Measurements from ENCODE around the gene SMIM28. TPM values are rescaled to one million over a fixed set of nuclear protein-coding genes. Genes with fewer than 3 reads are reported as not detected.
A peak's percentile ranks its signal among the peaks of the same experiment; 100 is the strongest.

SMIM28 gene
- total and polyA plus RNA-seq, 2 experiments from 2014 or later, result not detected

- no peak for DNase-seq (ENCODE audit: low read depth in 1 of 2, low spot score in 1 of 2)
- no peaks in the 10 kb centered on the region for H3K9me3 ChIP-seq (ENCODE audit: low read depth)
- no peak overlapping the region for H3K4me3 ChIP-seq
- no peaks in the 10 kb centered on the region for H3K27me3 ChIP-seq
- H3K27ac ChIP-seq, result no peak overlapping the region
- H3K4me1 ChIP-seq (ENCODE audit: low read depth), result no peaks in the 10 kb centered on the region
- H3K36me3 ChIP-seq, result no peaks in the 10 kb centered on the region
- TF ChIP-seq, protein P1, sequence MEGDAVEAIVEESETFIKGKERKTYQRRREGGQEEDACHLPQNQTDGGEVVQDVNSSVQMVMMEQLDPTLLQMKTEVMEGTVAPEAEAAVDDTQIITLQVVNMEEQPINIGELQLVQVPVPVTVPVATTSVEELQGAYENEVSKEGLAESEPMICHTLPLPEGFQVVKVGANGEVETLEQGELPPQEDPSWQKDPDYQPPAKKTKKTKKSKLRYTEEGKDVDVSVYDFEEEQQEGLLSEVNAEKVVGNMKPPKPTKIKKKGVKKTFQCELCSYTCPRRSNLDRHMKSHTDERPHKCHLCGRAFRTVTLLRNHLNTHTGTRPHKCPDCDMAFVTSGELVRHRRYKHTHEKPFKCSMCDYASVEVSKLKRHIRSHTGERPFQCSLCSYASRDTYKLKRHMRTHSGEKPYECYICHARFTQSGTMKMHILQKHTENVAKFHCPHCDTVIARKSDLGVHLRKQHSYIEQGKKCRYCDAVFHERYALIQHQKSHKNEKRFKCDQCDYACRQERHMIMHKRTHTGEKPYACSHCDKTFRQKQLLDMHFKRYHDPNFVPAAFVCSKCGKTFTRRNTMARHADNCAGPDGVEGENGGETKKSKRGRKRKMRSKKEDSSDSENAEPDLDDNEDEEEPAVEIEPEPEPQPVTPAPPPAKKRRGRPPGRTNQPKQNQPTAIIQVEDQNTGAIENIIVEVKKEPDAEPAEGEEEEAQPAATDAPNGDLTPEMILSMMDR (IDR thresholded peaks at IDR 0.05; ENCODE audit: low read depth, low read length), result no peak
Measured at GRCh38 chr6:138386897-138387296, 9.2 kb downstream of the SMIM28 start.

DNA sequence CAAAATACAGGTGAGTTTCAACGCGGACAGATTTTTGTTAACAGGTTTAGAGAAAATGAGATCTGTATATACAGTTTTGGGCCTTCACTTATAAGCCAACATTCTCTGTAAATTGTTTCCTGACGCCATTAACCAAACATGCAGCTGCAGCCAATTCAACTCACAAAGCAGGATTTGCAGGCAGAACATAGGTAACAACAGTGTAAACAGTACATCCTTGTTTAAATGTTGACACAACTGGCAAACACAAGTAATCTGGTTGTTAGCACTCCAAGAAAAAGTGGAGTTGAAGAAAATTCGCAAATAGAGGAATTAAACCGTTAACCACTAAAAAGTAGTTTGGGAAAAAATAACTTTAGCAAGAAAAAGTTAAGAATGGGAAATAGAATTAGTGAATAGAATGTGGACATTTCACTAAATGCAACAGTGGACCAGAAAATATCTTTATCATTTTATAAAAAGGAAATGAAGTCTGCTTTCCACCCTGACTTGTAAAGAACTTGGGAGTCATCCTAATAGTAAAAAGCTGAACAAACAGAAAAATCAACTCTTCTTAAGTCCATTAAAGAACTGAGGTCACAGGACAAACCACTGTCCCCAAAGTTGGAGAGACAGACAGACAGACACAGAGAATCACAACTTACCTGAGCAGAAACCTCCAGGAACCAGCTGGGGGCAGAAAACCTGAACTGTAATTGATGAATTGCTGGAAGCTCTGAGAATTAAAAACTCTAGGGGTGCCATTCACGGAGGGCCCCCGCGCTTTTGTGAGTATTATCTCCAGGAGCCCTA is 10.1 kb downstream of the SMIM28 start:
- no peaks in the 10 kb centered on the region for H3K36me3 ChIP-seq
- no peaks in the 10 kb centered on the region for H3K4me1 ChIP-seq (ENCODE audit: low read depth)
- DNase-seq (ENCODE audit: low read depth in 1 of 2, low spot score in 1 of 2), result no peak
- H3K27me3 ChIP-seq, result no peaks in the 10 kb centered on the region
- H3K4me3 ChIP-seq, result no peak overlapping the region
- H3K9me3 ChIP-seq (ENCODE audit: low read depth), result no peaks in the 10 kb centered on the region
- no peak overlapping the region for H3K27ac ChIP-seq
- TF ChIP-seq, protein P1 (IDR thresholded peaks at IDR 0.05; ENCODE audit: low read depth, low read length), result no peak

DNA sequence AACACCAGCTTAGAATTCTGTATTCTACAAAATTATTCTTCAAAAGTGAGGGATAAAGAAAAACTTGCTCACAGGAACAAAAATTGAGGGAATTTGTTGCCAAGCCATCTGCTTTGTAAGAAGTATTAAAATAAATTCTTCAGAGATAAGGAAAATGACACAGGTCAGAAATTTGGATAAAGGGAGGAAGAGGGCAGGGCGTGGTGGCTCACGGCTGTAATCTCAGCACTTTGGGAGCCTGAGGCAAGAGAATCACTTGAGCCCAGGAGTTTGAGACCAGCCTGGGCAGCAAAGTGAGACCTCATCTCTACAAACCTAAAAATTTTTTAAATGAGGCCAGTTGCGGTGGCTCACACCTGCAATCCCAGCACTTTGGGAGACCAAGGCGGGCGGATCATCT is 11.8 kb downstream of the SMIM28 start:
- Histone ChIP-seq H3K4me3 (no peak overlapping the region), H3K27me3 (no peaks in the 10 kb centered on the region), H3K9me3 (ENCODE audit: low read depth) (no peaks in the 10 kb centered on the region), H3K36me3 (no peaks in the 10 kb centered on the region), H3K4me1 (ENCODE audit: low read depth) (peaks cover 9% of the 10 kb centered on the region), H3K27ac (no peak overlapping the region)
- no peak for DNase-seq (ENCODE audit: low read depth in 1 of 2, low spot score in 1 of 2)
- TF ChIP-seq, protein P1 (IDR thresholded peaks at IDR 0.05; ENCODE audit: low read depth, low read length), result no peak

DNA sequence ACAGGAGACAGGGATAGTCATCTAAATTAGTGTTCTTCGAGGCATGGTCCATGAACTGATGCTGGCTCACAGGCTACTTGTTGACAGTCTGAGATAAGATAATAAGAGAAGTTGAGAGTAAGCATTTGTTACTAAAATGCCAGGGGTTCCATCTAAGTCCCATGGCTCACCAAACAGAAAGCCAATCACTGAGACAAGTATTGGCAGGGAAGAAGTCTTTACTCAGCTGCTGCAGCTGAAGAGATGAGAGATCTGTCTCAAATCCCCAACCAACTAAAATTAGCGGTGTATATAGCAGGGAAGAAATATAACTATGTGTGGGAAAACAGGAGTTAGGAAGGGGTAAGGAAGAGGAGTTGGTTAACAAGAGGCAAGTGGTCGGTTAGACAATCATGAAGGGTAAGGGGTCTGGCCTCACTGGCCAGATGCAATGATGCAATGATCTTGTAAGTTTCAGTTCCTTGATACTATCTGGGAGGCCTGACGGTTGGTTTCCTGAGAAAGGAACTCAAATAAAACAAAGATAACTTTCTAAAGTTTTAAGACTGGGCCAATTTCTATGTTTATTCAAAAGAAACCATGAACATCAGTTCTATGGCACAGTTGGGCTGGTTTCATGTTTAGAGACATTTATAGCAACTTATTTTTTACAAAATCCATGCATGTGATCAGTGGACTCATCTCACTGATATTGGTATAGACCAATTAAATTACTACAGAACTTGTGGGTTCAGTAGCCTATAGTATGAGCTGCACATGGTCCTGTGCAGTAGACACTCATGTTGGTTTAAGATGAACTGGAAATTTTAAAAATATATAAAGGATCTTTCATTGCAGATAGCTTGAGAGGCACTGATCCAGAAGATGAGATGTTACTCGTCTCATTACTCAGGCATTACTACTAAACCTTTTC is 16.4 kb downstream of the SMIM28 start:
- TF ChIP-seq, protein P1 (IDR thresholded peaks at IDR 0.05; ENCODE audit: low read depth, low read length), result no peak
- DNase-seq (ENCODE audit: low read depth in 1 of 2, low spot score in 1 of 2), result peak; percentile 46 to 77
- Histone ChIP-seq H3K4me3 (no peak overlapping the region), H3K27me3 (no peaks in the 10 kb centered on the region), H3K9me3 (ENCODE audit: low read depth) (no peaks in the 10 kb centered on the region), H3K36me3 (no peaks in the 10 kb centered on the region), H3K27ac (no peak overlapping the region), H3K4me1 (ENCODE audit: low read depth) (peaks cover 28% of the 10 kb centered on the region)

DNA sequence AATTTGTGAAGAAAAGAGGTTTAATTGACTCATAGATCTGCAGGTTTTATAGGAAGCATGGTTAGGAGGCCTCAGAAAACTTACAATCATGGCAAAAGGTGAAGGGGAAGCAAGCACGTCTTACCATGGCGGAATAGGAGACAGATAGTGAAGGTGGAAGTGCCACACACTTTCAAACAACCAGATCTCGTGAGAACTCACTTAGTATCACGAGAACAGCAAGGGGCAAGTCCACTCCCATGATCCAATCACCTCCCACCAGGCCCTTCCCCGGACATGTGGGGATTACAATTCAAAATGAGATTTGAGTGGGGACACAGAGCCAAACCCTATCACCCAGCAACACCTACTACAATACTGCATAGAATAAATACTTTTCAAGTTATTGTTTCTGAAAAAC is 19.0 kb downstream of the SMIM28 start:
- no peaks in the 10 kb centered on the region for H3K36me3 ChIP-seq
- no peak overlapping the region for H3K4me3 ChIP-seq
- H3K27me3 ChIP-seq, result no peaks in the 10 kb centered on the region
- TF ChIP-seq, protein P1 (IDR thresholded peaks at IDR 0.05; ENCODE audit: low read depth, low read length), result no peak
- H3K4me1 ChIP-seq (ENCODE audit: low read depth), result peaks cover 28% of the 10 kb centered on the region
- DNase-seq (ENCODE audit: low read depth in 1 of 2, low spot score in 1 of 2), result no peak
- no peaks in the 10 kb centered on the region for H3K9me3 ChIP-seq (ENCODE audit: low read depth)
- no peak overlapping the region for H3K27ac ChIP-seq
